Raji (cell line): Measurements from ENCODE around the gene SMCO3.
A peak's percentile ranks its signal among the peaks of the same experiment; 100 is the strongest.

Experiments used
- POLR2A ChIP-seq: IDR thresholded peaks from 2 replicates; pipeline ENCODE4 v1.6.1; 2011; ENCODE audit warnings: low read depth, low read length, control low read depth; ENCODE audit not compliant: insufficient read depth

The SMCO3 gene

DNA sequence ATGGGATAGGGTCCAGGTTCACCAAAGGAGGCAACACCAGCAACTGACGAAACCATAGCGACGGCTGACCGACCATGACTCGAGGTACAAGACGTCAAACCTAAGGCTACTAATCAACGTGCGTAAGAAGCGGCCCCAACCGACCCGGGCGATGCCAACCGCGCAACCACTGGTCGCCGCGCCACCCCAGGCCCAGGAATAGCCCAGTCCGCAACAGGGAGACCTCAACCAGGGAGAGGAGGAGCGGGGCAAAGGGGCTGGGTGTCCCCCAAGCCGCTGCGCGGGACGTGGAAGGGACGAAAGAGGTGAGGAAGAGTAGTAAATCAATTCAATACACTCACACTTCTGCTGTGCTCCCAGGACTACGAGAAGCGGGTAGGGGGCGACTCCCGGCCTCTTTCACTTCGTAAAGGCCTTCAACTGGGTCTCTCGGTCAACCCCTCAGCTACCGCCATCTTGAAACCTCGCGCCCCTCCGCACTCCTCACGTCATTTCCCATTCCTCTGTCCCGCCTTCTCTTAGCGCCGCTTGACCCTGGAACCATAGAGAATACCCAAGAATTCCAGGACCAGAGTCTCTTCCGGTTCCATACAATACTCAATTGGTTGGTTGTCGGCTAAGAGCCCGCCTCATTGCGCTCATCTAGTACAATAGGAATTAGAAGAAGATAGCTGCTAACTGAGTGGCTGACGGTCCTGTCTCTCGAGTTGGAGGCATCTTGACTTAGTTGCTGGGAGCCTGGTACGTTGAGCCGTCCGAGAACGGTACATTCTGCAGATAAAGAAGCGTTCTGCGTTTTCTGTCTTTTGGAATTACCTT lies 10.8 kb downstream of the SMCO3 start, which contains the start of the genes C12orf60 and WBP11:
TSS of gene C12orf60 (plus strand) at position 660 of the 819 bp plus-strand sequence. CDS start 19,266 bp downstream, outside the sequence.
TSS of gene WBP11 (minus strand) at position 468 of the 819 bp plus-strand sequence. CDS start 2,095 bp downstream, outside the sequence.
- TF ChIP-seq POLR2A: peak; percentile 97

DNA sequence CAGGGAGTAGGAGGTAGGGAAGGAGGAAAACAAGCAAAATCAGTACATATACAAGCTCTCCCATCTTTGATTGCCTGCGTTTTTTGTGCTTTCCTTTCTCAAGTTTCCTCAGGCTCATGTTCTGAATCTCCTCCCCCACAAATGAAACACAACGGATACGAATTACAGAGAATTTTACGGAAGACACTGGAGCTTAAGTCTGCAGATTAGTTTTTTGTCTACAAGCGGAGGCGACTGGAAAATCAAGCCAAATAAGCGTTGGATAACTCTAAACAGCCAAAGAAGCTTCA lies 11.3 kb downstream of the SMCO3 start:
- no peak for TF ChIP-seq POLR2A

GRCh38 chr12:14802247-14802646 lies 11.7 kb downstream of the SMCO3 start:
- no peak for TF ChIP-seq POLR2A

- TF ChIP-seq POLR2A: no peak
Measured at GRCh38 chr12:14795028-14795448, 18.9 kb downstream of the SMCO3 start.

DNA sequence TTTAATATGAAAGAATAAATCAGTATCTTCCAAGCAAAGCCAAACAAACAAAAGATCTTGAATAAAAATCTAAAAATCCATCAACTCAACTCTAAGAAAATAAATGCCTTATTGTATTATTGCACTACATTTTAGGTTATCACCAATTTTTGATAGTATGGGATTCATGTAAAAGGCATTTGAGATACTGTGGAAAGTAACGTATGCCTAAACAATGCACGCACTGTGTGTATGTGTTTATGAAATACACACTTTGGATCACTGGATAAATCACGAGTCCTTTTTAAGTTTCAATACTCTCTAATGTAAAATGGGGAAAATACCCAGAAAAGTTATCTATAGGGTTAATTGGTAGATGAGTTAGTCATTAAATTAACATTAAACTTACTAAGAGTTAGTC lies 28.4 kb downstream of the SMCO3 start:
- no peak for TF ChIP-seq POLR2A

- no peak for TF ChIP-seq POLR2A
Measured at GRCh38 chr12:14784471-14784870, 29.5 kb downstream of the SMCO3 start.

- no peak for TF ChIP-seq POLR2A
Measured at GRCh38 chr12:14782756-14783155, 31.2 kb downstream of the SMCO3 start.

GRCh38 chr12:14781563-14781962 lies 32.4 kb downstream of the SMCO3 start:
- no peak for TF ChIP-seq POLR2A

- no peak for TF ChIP-seq POLR2A
Measured at GRCh38 chr12:14780859-14781258, 33.1 kb downstream of the SMCO3 start.

GRCh38 chr12:14779834-14780233 lies 34.1 kb downstream of the SMCO3 start:
- TF ChIP-seq POLR2A: no peak

GRCh38 chr12:14777271-14777670 lies 36.7 kb downstream of the SMCO3 start:
- TF ChIP-seq POLR2A: no peak

GRCh38 chr12:14776236-14776961 lies 37.6 kb downstream of the SMCO3 start:
- no peak for TF ChIP-seq POLR2A

DNA sequence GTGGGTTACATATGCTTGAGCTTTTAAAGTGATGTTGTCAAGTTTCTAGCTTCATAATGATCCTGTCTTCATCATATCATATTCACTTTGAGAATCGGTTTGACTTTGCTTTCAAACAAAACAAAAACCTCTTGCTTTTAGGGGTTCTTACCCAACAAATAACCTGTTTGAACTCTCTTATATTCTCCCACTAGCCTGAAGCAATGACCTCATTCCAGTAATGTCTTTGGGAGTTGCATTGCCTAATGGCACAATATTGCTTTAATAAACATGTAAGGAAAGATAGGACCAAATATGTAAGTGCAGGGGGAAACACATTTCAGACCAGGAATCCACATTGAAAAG lies 38.4 kb downstream of the SMCO3 start:
- no peak for TF ChIP-seq POLR2A

DNA sequence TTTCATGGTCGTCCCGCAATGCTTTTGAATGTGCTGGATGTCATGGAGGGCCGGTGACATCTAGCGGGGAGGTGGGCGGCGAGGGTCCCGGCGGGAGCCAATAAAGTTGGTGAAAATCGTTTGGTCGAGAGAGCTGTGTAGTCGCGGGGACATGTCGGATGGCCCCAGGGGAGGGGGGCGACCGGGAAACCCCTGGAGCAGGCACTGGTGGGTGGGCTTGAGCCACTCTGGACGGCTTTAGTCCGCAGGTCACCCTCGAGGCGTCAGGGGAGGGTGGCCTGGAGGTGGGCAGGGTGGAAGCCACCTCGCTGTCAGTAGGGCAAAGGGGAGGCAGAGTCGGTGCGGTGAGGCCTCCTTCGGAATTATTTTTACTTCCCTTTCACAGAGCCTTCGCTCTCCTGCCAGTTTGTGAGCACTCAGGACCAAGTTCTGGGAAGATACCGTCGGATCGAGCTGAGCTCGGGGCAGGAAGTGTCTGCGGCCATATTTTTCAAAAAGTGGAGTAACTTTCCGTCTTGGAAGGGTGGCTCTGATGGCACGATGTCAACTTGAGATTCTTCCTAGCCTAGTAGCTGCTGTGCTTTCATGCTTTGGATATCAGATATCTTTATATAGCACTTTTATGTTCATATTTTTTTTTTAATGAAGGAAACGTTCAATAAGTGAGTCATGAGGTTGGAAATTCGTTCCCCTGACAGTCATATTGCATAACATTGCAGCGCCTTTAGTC lies 38.9 kb downstream of the SMCO3 start:
- TF ChIP-seq POLR2A: no peak

DNA sequence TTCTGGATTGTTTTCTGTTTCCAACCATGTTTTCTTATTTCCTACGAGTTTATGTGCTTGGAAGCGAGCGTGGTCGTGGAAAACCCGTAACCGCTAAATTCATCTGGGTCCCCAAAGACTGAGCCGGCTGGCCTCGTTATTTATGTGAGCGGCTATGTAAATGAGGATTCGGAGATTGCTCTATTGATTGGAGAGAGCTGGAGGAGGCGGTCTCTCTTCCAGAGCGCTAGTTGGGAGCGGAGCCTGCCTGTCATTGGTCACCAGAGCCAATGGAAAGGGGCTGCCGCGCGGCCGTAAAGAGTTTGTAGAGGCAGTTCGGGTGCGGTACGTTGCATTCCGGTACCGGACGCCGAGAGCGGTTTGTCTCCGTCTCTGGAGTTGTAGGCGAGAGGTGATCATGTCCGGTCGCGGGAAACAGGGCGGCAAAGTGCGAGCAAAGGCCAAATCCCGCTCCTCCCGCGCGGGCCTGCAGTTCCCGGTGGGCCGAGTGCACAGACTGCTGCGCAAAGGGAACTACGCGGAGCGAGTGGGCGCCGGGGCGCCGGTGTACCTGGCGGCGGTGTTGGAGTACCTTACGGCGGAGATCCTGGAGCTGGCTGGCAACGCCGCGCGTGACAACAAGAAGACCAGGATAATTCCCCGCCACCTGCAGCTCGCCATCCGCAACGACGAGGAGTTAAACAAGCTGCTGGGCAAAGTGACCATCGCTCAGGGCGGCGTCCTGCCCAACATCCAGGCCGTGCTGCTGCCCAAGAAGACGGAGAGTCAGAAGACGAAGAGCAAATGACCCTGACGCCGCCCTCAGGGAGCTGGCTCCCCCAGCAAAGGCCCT lies 39.7 kb downstream of the SMCO3 start:
- TF ChIP-seq POLR2A: peak; percentile 47
